LNCAP (cell line): ENCODE measurements around the gene DNAJB8.

Experiments used
- TF ChIP-seq, protein P1 (sequence below): fragments of 450-650 bp; IDR thresholded peaks from 2 replicates; pipeline ENCODE4 v1.5.1; 2017; ENCODE audit warnings: mild to moderate bottlenecking

DNAJB8 gene

GRCh38 chr3:128464702-128465101, 2.0 kb downstream of the DNAJB8 start:
- TF ChIP-seq, protein P1, sequence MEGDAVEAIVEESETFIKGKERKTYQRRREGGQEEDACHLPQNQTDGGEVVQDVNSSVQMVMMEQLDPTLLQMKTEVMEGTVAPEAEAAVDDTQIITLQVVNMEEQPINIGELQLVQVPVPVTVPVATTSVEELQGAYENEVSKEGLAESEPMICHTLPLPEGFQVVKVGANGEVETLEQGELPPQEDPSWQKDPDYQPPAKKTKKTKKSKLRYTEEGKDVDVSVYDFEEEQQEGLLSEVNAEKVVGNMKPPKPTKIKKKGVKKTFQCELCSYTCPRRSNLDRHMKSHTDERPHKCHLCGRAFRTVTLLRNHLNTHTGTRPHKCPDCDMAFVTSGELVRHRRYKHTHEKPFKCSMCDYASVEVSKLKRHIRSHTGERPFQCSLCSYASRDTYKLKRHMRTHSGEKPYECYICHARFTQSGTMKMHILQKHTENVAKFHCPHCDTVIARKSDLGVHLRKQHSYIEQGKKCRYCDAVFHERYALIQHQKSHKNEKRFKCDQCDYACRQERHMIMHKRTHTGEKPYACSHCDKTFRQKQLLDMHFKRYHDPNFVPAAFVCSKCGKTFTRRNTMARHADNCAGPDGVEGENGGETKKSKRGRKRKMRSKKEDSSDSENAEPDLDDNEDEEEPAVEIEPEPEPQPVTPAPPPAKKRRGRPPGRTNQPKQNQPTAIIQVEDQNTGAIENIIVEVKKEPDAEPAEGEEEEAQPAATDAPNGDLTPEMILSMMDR, result no peak

DNA sequence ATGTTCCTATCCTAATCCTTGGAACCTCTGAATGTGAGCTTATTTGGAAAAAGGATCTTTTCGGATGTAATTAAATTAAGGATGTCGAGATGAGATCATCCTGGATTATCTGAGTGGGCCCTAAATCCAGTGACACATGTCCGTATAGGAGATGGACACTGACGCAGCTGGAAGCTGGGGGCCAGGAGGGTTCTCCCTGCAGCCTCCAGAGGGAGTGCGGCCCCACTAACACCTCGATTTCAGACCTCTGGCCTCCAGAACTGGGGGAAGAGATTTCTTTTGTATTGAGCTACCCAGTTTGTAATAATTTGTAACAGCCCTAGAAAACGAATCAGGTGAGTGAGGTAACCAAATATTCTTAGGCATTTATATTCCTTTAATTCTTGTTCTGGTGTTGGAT, 2.5 kb downstream of the DNAJB8 start:
- TF ChIP-seq, protein P1, result no peak

GRCh38 chr3:128463771-128464170, 2.9 kb downstream of the DNAJB8 start:
- TF ChIP-seq, protein P1, result no peak

DNA sequence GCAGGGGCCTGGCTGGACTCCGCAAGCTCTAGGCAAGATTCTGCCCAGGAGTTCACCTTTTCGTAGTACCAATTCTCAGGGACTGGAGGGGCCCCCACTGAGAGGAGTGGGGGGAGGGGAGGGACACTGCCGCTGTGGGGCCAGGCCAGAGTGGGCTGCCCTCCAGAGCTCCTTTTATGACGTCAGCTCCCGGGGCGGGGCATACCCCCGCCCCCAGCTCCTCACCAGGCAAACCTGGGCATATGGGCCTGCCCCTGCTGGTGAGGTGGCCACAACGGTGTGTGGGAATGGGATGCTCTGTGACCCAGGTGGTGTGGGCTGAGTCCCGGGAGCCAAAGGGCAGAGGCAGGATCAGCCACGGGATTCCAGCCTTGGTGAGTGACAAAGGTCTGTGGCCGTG, 3.3 kb downstream of the DNAJB8 start:
- TF ChIP-seq, protein P1, result no peak

DNA sequence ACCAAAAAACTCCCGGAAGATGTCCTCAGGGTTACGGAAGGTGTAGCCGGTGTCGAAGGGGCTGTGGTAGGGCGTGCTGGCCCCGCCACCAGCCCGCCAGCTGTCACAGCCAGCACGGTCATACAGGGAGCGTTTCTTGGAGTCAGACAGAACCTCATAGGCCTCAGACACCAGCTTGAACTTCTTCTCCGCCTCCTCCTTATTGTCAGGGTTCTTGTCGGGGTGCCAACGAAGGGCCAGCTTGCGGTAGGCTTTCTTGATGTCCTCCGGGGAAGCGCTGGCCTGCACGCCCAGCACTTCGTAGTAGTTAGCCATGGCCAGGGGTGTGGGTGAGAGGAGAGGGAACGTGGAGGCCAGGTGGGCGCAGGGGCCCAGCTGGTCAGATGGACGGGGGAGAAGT, 3.8 kb downstream of the DNAJB8 start:
- TF ChIP-seq, protein P1, result no peak

DNA sequence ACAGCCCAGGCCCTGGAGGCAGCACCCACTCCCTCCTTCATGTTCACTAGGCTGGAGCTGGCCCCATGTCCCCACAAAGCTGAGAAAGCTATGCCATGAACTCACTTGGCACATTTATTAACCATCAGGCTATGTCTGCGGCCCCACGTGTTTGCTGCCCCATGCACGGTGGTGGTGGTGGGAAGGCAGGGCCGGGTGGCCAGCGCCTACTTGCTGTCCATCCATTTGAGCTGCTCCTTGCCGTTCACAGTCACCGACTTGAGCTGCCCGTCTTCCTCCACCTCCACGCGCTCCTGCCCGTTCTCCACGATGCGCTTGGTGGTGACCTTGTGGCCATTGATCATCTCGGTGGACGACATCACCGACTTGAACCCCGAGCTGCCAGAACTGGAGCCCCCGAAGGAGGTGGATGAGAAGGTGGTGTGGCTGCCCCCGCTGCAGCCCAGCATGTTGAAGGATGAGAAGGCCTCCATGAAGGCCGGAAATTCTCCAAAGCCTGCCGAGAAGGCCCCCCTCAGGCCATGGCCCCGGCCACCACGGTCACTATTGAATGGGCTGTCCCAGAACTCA, 4.3 kb downstream of the DNAJB8 start:
- TF ChIP-seq, protein P1, result no peak

DNA sequence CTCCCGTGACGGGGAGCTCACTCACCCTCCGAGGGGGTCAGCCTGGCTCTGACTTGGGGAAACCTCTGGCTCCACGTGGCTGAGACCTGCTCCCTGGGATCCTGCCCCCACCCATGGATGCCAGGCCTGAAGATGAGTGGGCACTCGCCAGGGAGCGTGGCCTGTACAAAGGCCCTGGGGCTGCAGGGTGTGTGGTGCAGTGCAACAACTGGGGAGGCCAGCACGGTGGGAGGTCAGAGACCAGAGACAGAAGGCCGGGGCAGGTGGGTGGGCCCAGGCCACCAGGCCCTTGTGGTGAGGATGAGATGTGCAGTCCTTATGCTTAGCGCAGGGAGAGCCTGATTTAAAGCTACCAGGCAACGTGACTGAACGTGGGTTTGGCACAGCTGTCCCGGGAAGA, 5.0 kb downstream of the DNAJB8 start:
- TF ChIP-seq, protein P1, result no peak

GRCh38 chr3:128459461-128459820, 7.2 kb downstream of the DNAJB8 start:
- TF ChIP-seq, protein P1, result no peak
